NCI-H1048 (cell line): ENCODE results near the gene ADRM1.

Experiments used
- DNase-seq: peaks from one replicate; lab custom pipeline; 2025; lab: John Stamatoyannopoulos, UW

ADRM1 gene

GRCh38 chr20:62325172-62325905 lies 22.5 kb downstream of the ADRM1 start:
- no peak for DNase-seq

DNA sequence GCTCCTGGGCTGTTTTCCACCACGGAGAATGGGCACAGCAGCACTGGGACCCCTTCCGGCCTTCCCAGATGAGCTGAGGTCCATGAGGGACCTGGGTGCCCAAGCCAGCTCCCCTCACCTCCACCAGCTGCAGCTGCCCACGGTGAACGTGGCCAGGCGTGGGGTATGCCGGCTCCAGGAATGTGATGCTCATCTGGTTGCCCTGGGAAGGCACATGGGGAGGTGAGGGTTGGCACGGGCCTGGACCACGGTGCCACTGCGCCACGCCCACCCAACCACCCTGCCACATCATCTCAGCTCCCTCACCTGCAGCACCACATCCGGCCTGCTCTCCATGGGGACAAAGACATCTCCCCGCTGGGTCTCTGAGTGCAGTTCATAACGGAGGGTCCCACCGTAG lies 23.8 kb downstream of the ADRM1 start:
- DNase-seq, result no peak

DNA sequence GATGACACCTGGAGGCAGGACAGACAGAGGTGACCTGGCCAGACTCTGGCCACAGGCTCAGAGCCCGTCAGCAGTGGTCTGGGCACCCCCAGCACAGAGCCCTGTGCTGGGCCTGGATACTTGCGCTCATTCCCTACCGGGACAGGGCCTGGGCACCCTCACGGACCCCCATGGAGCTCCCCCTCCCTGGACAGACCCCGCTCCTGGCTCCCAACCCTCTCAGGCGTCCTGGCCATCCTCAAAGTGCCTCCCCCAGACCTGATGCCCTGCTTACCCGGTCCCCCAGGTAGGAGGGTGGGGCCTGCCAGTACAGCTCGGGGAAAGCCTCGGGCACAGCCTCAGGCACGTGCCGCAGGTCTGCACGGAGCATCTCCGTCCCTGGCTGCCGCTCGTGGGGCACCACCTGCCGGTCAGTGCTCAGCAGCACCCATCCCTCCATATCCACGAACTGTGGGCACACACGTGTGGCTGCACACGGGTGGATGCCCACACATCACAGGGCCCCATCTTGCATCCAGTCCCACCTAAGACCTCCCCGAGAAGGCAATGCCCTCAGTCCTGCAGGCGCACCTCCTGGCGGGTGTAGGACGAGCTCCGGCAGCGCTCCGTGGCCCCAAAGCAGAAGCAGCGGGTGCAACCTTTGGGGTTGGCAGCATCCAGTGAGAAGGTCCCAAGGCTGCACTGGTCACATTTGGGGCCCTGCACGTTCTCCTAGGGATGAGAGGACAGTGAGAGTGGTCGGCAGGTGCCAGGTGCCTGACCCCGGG lies 24.3 kb downstream of the ADRM1 start:
- DNase-seq, result no peak

GRCh38 chr20:62327726-62328495 lies 25.1 kb downstream of the ADRM1 start:
- DNase-seq, result no peak

GRCh38 chr20:62328684-62329388 lies 26.0 kb downstream of the ADRM1 start:
- no peak for DNase-seq

GRCh38 chr20:62329389-62330377 lies 26.9 kb downstream of the ADRM1 start:
- no peak for DNase-seq

- DNase-seq, result no peak
Measured at GRCh38 chr20:62330576-62331317, 27.9 kb downstream of the ADRM1 start.

DNA sequence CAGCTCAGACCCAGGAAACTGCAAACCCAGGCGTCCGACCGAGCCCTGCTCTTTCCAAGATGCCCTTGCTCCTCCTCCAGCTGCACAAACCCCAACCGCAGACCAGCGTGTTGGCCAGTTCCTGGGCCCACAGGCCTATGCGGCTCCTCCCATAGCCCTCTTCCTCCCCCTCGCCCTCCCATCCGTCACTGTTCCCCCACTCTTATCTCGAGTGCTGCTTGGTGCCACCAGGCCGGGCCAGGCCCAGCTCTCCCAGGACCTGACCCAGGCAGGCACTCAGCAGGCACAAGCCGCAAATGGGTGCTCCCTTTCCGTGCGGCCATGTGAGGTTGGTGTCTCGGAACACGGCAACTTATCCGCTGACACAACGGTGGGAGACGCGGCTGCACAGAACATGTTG lies 28.6 kb downstream of the ADRM1 start:
- no peak for DNase-seq

- DNase-seq, result no peak
Measured at GRCh38 chr20:62332421-62332820, 29.6 kb downstream of the ADRM1 start.

- DNase-seq, result no peak
Measured at GRCh38 chr20:62332989-62333819, 30.4 kb downstream of the ADRM1 start.

DNA sequence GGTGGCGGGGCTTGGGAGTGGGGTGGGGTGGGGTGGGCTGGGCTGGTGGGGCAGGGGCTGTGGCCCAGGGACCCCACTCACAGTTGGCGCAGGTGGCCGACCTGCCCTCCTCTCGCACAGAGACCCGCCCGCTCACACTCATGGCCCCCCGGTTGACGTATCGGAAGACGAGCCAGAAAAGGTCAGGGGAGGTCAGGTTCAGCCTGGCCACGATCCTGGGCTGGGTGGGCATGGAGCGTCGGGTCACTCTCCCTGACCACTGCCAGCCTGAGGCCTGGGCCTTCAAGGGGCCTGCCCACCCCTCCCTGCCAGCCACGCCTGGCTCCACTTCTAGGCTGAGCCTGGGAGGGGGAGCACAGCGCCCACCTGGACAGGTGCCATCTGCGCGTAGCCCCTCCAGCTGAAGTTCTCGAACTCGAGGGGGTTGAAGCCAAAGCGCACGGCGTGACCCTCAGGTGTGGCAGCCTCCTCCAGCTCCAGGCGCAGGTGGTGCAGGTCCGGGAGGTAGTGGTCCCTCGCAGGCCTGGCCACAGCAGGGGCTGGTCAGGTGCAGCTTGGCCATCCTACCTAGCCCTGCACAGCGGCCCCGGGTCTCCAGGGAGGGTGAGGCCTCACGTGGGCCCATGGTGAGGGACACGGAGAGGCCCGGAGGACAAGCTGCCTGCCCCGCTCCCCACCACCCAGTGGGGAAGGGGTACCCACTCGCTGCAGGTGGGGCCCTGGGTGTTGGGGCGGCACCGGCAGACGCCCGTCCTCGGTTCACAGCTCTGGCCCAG lies 31.2 kb downstream of the ADRM1 start:
- DNase-seq, result no peak

DNA sequence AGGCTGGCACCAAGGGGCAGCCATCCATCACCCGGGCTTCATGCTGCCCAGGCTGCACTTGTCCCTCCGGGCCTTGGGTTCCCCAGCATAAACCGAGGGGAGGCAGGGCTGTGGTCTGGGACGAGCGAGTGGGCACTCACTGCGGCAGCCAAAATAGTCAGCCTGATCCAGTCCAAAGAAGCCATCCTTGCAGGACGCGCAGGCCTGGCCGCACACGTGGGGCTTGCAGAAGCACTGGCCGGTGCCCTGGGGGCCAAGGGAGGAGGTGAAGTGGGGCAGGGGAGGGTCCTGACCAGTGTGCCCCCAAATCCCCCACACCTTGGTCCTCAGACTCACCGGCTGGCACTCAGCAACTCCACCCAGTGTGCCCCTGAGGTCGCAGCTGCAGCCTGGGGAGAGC lies 32.1 kb downstream of the ADRM1 start:
- DNase-seq, result no peak

DNA sequence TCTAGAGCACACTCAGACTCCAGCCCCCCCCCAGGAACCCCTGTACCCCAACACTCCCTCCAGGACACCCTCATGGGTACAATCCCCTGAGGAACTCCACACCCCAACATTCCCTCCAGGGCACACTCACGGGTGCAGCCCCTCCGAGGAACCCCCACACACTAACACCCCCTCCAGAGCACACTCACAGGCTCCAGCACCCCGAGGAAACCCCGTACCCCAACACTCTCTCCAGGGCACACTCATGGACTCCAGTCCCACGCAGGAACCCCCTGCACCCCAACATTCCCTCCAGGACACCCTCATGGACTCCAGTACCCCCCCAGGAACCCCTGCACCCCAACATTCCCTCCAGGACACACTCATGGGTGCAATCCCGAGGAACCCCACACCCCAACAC lies 32.7 kb downstream of the ADRM1 start:
- no peak for DNase-seq

GRCh38 chr20:62336329-62336728 lies 33.5 kb downstream of the ADRM1 start:
- DNase-seq, result no peak

DNA sequence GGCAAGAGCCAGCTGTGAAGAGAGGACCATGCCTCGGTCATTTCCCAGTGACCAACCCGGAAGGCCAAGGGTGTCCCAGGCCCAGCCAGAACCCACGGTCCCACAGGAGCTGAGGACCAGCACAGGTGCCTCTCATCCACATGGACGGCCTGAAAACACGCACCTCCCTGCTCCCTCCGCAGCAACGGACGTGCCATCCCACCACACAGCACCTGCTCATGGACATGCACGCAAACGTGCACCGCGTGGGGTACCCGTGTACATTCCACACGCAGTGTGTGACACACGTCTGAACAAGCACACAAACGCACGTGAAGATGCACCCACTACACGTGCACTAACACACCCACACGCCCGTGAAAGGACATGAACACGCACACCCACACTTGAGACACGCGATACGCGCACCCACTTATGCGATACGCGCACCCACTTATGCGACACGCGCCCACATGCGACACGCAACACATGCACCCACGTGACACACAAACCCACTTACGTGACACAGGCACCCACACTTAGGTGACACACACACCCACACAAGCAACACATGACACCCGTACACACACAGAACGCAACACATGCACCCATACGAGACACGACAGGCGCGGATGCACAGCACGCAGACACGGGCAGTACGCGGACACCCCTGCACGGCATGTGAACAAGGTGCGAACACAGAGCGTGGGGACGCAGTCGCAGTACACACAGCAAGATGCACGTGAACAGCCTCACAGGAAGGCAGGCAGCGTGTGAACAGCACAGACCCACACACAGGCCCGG lies 34.2 kb downstream of the ADRM1 start:
- DNase-seq, result no peak

GRCh38 chr20:62337558-62338293 lies 34.9 kb downstream of the ADRM1 start:
- DNase-seq, result no peak

DNA sequence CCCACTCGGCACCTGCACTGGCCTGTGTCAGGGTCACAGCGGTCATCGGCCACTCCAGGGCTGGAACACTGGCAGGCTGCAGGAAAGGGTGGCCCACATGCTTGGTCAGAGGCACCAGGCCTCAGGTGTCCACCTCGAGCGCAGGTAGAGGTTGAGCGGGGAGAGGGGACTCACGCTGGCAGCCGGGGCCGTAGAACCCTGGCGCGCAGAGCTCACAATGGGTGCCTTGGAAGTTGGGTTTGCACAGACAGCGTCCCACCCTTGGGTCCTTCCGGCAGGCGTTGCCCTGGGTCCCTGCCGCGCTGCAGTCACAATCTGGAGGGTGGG lies 35.5 kb downstream of the ADRM1 start:
- no peak for DNase-seq
